ENCODE results near the gene NOG.

The NOG gene

DNA sequence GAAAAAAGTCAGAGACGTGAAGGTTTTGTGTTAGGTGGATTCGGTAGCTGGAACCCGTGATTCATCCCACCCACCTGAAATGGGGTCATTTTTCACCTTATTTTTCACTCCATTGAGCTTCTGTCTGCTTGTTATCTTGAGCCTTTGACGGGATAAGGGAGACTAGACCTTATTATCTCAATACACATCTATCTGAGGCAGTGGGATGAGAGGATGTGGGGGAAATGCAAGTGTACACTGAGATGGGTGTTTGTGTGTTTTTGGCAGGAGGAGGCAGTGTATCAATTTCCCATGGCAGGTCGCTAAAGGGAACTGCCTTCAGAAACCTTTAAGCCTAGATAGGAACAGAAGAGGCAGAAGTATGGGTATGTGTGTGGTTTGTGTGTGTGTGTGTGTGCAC, 6.2 kb upstream of the NOG start:
- TF ChIP-seq, protein P1, sequence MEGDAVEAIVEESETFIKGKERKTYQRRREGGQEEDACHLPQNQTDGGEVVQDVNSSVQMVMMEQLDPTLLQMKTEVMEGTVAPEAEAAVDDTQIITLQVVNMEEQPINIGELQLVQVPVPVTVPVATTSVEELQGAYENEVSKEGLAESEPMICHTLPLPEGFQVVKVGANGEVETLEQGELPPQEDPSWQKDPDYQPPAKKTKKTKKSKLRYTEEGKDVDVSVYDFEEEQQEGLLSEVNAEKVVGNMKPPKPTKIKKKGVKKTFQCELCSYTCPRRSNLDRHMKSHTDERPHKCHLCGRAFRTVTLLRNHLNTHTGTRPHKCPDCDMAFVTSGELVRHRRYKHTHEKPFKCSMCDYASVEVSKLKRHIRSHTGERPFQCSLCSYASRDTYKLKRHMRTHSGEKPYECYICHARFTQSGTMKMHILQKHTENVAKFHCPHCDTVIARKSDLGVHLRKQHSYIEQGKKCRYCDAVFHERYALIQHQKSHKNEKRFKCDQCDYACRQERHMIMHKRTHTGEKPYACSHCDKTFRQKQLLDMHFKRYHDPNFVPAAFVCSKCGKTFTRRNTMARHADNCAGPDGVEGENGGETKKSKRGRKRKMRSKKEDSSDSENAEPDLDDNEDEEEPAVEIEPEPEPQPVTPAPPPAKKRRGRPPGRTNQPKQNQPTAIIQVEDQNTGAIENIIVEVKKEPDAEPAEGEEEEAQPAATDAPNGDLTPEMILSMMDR (IDR thresholded peaks at IDR 0.05; ENCODE audit: borderline replicate concordance, insufficient read depth, low read depth, low read length): no peak
- H3K4me3 ChIP-seq (ENCODE audit: low read depth, low read length): no peak overlapping the region

DNA sequence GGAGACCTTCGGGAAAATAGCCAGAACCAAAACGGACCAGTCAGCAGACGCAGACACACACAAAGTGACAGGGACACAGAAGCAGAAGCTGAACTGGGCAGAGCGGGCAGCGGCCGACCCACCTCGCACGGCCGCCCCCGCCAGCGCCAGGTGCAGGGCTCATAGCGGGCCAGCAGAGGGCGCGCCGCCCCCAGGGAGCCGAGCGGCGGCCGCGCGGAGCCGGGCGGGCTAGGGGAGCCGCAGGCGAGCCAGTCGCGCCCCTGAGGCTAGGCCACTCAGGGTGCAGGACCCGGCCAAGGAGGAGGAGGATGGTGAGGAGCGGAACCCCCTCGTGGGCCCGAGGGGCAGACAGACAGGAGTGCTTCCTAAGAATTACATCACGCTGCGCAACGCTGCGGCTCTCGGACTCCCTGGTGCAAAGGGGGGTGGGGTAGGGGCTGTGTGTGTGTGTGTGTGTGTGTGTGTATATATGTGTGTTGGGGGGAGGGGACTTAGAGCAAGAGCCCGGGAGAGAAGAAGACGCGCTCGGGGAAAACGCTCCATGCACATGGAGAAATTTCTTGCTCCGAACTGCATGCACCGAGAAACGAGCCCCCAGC, 913 bp upstream of the NOG start:
- TF ChIP-seq, protein P1 (IDR thresholded peaks at IDR 0.05; ENCODE audit: borderline replicate concordance, insufficient read depth, low read depth, low read length): peak; percentile 96
- no peak overlapping the region for H3K4me3 ChIP-seq (ENCODE audit: low read depth, low read length)

DNA sequence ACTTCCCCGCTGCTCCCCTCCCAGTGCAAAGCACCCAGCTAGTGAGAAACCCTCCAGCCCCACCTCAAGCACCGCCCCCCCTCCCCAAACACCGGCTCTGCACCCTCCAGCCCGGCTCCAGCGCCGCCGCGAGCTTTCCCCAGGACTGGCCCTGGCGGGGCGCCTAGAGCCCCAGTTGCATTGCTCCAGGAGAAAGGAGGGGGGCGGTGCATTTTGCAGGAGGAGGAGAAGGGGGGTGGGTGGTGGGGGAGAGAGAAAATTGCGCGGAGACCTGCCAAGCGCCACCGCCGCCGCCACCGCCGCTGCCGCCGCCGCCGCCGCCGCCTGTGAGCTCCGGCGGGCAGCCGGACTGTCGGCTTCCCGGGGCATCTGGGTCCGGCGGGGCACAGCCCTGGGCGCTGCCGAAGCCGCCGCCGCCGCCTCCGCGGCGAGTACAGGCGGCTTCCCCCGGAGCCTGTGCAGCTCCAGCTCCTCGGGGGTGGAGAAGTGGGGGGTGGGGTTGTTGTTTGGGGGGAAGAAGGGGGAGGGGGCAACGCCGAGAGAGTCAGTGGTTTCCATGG, 333 bp upstream of the NOG start:
- H3K4me3 ChIP-seq (ENCODE audit: low read depth, low read length): no peak overlapping the region
- TF ChIP-seq, protein P1 (IDR thresholded peaks at IDR 0.05; ENCODE audit: borderline replicate concordance, insufficient read depth, low read depth, low read length): no peak

DNA sequence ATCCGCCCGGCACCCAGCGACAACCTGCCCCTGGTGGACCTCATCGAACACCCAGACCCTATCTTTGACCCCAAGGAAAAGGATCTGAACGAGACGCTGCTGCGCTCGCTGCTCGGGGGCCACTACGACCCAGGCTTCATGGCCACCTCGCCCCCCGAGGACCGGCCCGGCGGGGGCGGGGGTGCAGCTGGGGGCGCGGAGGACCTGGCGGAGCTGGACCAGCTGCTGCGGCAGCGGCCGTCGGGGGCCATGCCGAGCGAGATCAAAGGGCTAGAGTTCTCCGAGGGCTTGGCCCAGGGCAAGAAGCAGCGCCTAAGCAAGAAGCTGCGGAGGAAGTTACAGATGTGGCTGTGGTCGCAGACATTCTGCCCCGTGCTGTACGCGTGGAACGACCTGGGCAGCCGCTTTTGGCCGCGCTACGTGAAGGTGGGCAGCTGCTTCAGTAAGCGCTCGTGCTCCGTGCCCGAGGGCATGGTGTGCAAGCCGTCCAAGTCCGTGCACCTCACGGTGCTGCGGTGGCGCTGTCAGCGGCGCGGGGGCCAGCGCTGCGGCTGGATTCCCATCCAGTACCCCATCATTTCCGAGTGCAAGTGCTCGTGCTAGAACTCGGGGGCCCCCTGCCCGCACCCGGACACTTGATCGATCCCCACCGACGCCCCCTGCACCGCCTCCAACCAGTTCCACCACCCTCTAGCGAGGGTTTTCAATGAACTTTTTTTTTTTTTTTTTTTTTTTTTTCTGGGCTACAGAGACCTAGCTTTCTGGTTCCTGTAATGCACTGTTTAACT, 1.0 kb downstream of the NOG start:
- TF ChIP-seq, protein P1 (IDR thresholded peaks at IDR 0.05; ENCODE audit: borderline replicate concordance, insufficient read depth, low read depth, low read length): no peak
- H3K4me3 ChIP-seq (ENCODE audit: low read depth, low read length): no peak overlapping the region

DNA sequence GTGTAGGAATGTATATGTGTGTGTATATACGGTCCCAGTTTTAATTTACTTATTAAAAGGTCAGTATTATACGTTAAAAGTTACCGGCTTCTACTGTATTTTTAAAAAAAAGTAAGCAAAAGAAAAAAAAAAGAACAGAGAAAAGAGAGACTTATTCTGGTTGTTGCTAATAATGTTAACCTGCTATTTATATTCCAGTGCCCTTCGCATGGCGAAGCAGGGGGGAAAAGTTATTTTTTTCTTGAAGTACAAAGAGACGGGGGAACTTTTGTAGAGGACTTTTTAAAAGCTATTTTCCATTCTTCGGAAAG, 1.6 kb downstream of the NOG start:
- no peak overlapping the region for H3K4me3 ChIP-seq (ENCODE audit: low read depth, low read length)
- TF ChIP-seq, protein P1 (IDR thresholded peaks at IDR 0.05; ENCODE audit: borderline replicate concordance, insufficient read depth, low read depth, low read length): no peak

DNA sequence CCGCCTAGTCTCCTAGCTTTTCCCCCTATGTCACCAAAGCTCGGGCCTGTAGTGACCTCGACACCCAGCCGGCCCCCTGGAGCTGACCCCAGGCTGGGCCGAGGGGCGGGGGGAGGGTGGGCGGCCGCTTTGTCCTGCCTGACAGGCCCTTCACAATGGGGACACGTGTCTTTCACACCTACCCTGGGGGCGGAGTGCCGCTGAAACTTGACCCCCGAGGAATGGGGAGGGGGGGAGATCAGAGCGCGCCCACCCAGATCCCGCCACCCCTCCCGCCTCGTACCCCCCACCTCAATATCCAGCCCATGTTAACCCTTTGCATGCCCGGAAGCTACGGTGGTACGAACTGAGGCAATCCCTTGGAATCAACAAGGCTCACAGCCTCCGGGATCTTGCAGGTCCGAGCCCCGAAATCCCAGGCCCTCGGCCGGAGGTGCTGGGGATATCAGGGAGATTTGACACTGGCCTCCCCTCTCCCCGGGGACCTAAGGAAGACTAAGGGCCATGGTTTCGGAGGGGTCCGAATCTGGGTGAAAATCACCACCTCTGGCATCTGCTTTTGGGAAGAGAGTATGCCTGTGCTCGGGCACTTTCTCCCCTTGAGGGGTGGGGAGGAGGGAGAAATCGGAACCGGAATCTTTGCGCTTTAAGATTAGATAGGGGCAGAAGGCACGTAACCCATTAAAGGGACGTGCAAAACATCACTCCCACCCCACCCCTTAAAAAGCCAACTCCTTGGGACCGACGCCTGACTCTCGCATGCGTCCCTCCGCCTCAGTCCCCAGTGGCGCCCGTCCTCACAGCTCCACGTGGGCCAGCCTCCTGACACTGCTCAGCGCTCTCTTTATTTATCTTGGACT, 2.6 kb downstream of the NOG start:
- H3K4me3 ChIP-seq (ENCODE audit: low read depth, low read length): no peak overlapping the region
- TF ChIP-seq, protein P1 (IDR thresholded peaks at IDR 0.05; ENCODE audit: borderline replicate concordance, insufficient read depth, low read depth, low read length): no peak

Measured in GM12875 (cell line).